ENCODE measurements around the gene SLC8A1. TPM values are rescaled to one million over a fixed set of nuclear protein-coding genes. Genes with fewer than 3 reads are reported as not detected.

The SLC8A1 gene
- total and polyA plus RNA-seq, 7 experiments from 2014 or later = 0.95 to 22.8 (median 1.5) TPM; not detected in 2

- no peak overlapping the region for H3K4me3 ChIP-seq (ENCODE audit: low read length)
- intact Hi-C loops (cut with micrococcal nuclease) = no loop called here
- no peaks in the 10 kb centered on the region for H3K4me1 ChIP-seq (ENCODE audit: control insufficient read depth in 2 of 2, insufficient read depth in 2 of 2, low read length in 2 of 2)
- no peaks in the 10 kb centered on the region for H3K9me3 ChIP-seq (ENCODE audit: control insufficient read depth in 2 of 3, low read length in 3 of 3)
- DNase-seq (no peak), ATAC-seq (no peak)
- H3K27me3 ChIP-seq (ENCODE audit: control insufficient read depth in 2 of 2, insufficient read depth in 2 of 2, low read length in 2 of 2) = no peaks in the 10 kb centered on the region
- Mint-ChIP-seq H3K36me3 (peaks cover 0 to 7% (median 0%) of the 10 kb centered on the region in 5 donors), H3K4me1 (no peaks in the 10 kb centered on the region), H3K4me3 (no peak overlapping the region), H3K27me3 (peaks cover 0 to 6% (median 0%) of the 10 kb centered on the region in 5 donors), H3K27ac (no peak overlapping the region), H3K9me3 (no peaks in the 10 kb centered on the region)
- H3K36me3 ChIP-seq (ENCODE audit: control insufficient read depth in 2 of 3, insufficient read depth in 3 of 3, low read length in 3 of 3) = no peaks in the 10 kb centered on the region
- POLR2A ChIA-PET = no interaction called here
- CTCF ChIA-PET = no interaction called here
- H3K27ac ChIP-seq (ENCODE audit: low read depth, low read length) = no peak overlapping the region
Measured at GRCh38 chr2:40108851-40109250, 343.0 kb downstream of the SLC8A1 start.

- H3K9me3 Mint-ChIP-seq = no peaks in the 10 kb centered on the region
- H3K27ac Mint-ChIP-seq = no peak overlapping the region
- H3K4me3 Mint-ChIP-seq = no peak overlapping the region
- Histone ChIP-seq H3K4me1 (ENCODE audit: control insufficient read depth in 2 of 2, insufficient read depth in 2 of 2, low read length in 2 of 2) (no peaks in the 10 kb centered on the region), H3K36me3 (ENCODE audit: control insufficient read depth in 2 of 3, insufficient read depth in 3 of 3, low read length in 3 of 3) (no peaks in the 10 kb centered on the region), H3K4me3 (ENCODE audit: low read length) (no peak overlapping the region), H3K9me3 (ENCODE audit: control insufficient read depth in 2 of 3, low read length in 3 of 3) (no peaks in the 10 kb centered on the region), H3K27ac (ENCODE audit: low read depth, low read length) (no peak overlapping the region), H3K27me3 (ENCODE audit: control insufficient read depth in 2 of 2, insufficient read depth in 2 of 2, low read length in 2 of 2) (no peaks in the 10 kb centered on the region)
- peaks cover 0 to 7% (median 0%) of the 10 kb centered on the region in 5 donors for H3K36me3 Mint-ChIP-seq
- intact Hi-C loops (cut with micrococcal nuclease) = no loop called here
- H3K27me3 Mint-ChIP-seq = peaks cover 0 to 6% (median 4%) of the 10 kb centered on the region in 5 donors
- H3K4me1 Mint-ChIP-seq = peaks cover 0 to 2% (median 0%) of the 10 kb centered on the region in 7 donors
- CTCF ChIA-PET = no interaction called here
- no peak for DNase-seq
- POLR2A ChIA-PET = no interaction called here
- no peak for ATAC-seq
Measured at GRCh38 chr2:40106061-40106460, 345.8 kb downstream of the SLC8A1 start.

GRCh38 chr2:40105593-40105992 lies 346.3 kb downstream of the SLC8A1 start:
- Mint-ChIP-seq H3K4me1 (peaks cover 0 to 4% (median 0%) of the 10 kb centered on the region in 7 donors), H3K9me3 (no peaks in the 10 kb centered on the region), H3K27me3 (peaks cover 0 to 6% (median 4%) of the 10 kb centered on the region in 5 donors), H3K4me3 (no peak overlapping the region), H3K27ac (no peak overlapping the region), H3K36me3 (peaks cover 0 to 7% (median 0%) of the 10 kb centered on the region in 5 donors)
- Histone ChIP-seq H3K9me3 (ENCODE audit: control insufficient read depth in 2 of 3, low read length in 3 of 3) (no peaks in the 10 kb centered on the region), H3K36me3 (ENCODE audit: control insufficient read depth in 2 of 3, insufficient read depth in 3 of 3, low read length in 3 of 3) (no peaks in the 10 kb centered on the region), H3K4me1 (ENCODE audit: control insufficient read depth in 2 of 2, insufficient read depth in 2 of 2, low read length in 2 of 2) (no peaks in the 10 kb centered on the region), H3K27me3 (ENCODE audit: control insufficient read depth in 2 of 2, insufficient read depth in 2 of 2, low read length in 2 of 2) (no peaks in the 10 kb centered on the region), H3K27ac (ENCODE audit: low read depth, low read length) (no peak overlapping the region), H3K4me3 (ENCODE audit: low read length) (no peak overlapping the region)
- ChIA-PET CTCF (no interaction called here), POLR2A (no interaction called here)
- intact Hi-C loops (cut with micrococcal nuclease) = no loop called here
- DNase-seq = no peak
- ATAC-seq = no peak

- H3K27me3 Mint-ChIP-seq = peaks cover 0 to 6% (median 1%) of the 10 kb centered on the region in 5 donors
- ChIA-PET POLR2A (no interaction called here), CTCF (no interaction called here)
- H3K9me3 Mint-ChIP-seq = no peaks in the 10 kb centered on the region
- no peak overlapping the region for H3K27ac Mint-ChIP-seq
- Histone ChIP-seq H3K4me1 (ENCODE audit: control insufficient read depth in 2 of 2, insufficient read depth in 2 of 2, low read length in 2 of 2) (no peaks in the 10 kb centered on the region), H3K9me3 (ENCODE audit: control insufficient read depth in 2 of 3, low read length in 3 of 3) (no peaks in the 10 kb centered on the region), H3K4me3 (ENCODE audit: low read length) (no peak overlapping the region), H3K36me3 (ENCODE audit: control insufficient read depth in 2 of 3, insufficient read depth in 3 of 3, low read length in 3 of 3) (no peaks in the 10 kb centered on the region), H3K27ac (ENCODE audit: low read depth, low read length) (no peak overlapping the region), H3K27me3 (ENCODE audit: control insufficient read depth in 2 of 2, insufficient read depth in 2 of 2, low read length in 2 of 2) (no peaks in the 10 kb centered on the region)
- H3K4me3 Mint-ChIP-seq = no peak overlapping the region
- intact Hi-C loops (cut with micrococcal nuclease) = no loop called here
- peaks cover 0 to 6% (median 0%) of the 10 kb centered on the region in 5 donors for H3K36me3 Mint-ChIP-seq
- DNase-seq = no peak
- H3K4me1 Mint-ChIP-seq = peaks cover 0 to 4% (median 0%) of the 10 kb centered on the region in 7 donors
- ATAC-seq = no peak
Measured at GRCh38 chr2:40103590-40103989, 348.3 kb downstream of the SLC8A1 start.

- Histone ChIP-seq H3K27ac (ENCODE audit: low read depth, low read length) (no peak overlapping the region), H3K9me3 (ENCODE audit: control insufficient read depth in 2 of 3, low read length in 3 of 3) (no peaks in the 10 kb centered on the region), H3K4me3 (ENCODE audit: low read length) (no peak overlapping the region), H3K36me3 (ENCODE audit: control insufficient read depth in 2 of 3, insufficient read depth in 3 of 3, low read length in 3 of 3) (no peaks in the 10 kb centered on the region), H3K27me3 (ENCODE audit: control insufficient read depth in 2 of 2, insufficient read depth in 2 of 2, low read length in 2 of 2) (no peaks in the 10 kb centered on the region), H3K4me1 (ENCODE audit: control insufficient read depth in 2 of 2, insufficient read depth in 2 of 2, low read length in 2 of 2) (no peaks in the 10 kb centered on the region)
- ATAC-seq (no peak), DNase-seq (no peak)
- Mint-ChIP-seq H3K9me3 (no peaks in the 10 kb centered on the region), H3K36me3 (peaks cover 0 to 4% (median 0%) of the 10 kb centered on the region in 5 donors), H3K27me3 (peaks cover 0 to 6% (median 0%) of the 10 kb centered on the region in 5 donors), H3K27ac (no peak overlapping the region), H3K4me3 (no peak overlapping the region), H3K4me1 (peaks cover 0 to 4% (median 0%) of the 10 kb centered on the region in 7 donors)
- CTCF ChIA-PET = no interaction called here
- POLR2A ChIA-PET = no interaction called here
- intact Hi-C loops (cut with micrococcal nuclease) = no loop called here
Measured at GRCh38 chr2:40103163-40103562, 348.7 kb downstream of the SLC8A1 start.

GRCh38 chr2:40102447-40102846 lies 349.4 kb downstream of the SLC8A1 start:
- POLR2A ChIA-PET = no interaction called here
- intact Hi-C loops (cut with micrococcal nuclease) = no loop called here
- no peaks in the 10 kb centered on the region for H3K9me3 ChIP-seq (ENCODE audit: control insufficient read depth in 2 of 3, low read length in 3 of 3)

GRCh38 chr2:40101131-40101575 lies 350.7 kb downstream of the SLC8A1 start:
- Histone ChIP-seq H3K4me1 (ENCODE audit: control insufficient read depth in 2 of 2, insufficient read depth in 2 of 2, low read length in 2 of 2) (no peaks in the 10 kb centered on the region), H3K27ac (ENCODE audit: low read depth, low read length) (no peak overlapping the region), H3K27me3 (ENCODE audit: control insufficient read depth in 2 of 2, insufficient read depth in 2 of 2, low read length in 2 of 2) (no peaks in the 10 kb centered on the region), H3K9me3 (ENCODE audit: control insufficient read depth in 2 of 3, low read length in 3 of 3) (no peaks in the 10 kb centered on the region), H3K4me3 (ENCODE audit: low read length) (no peak overlapping the region), H3K36me3 (ENCODE audit: control insufficient read depth in 2 of 3, insufficient read depth in 3 of 3, low read length in 3 of 3) (no peaks in the 10 kb centered on the region)
- ChIA-PET POLR2A (no interaction called here), CTCF (no interaction called here)
- intact Hi-C loops (cut with micrococcal nuclease) = no loop called here
- Mint-ChIP-seq H3K9me3 (no peaks in the 10 kb centered on the region), H3K27ac (no peak overlapping the region), H3K4me3 (no peak overlapping the region), H3K4me1 (peaks cover 0 to 4% (median 0%) of the 10 kb centered on the region in 7 donors), H3K36me3 (peaks cover 0 to 2% (median 0%) of the 10 kb centered on the region in 5 donors), H3K27me3 (peaks cover 0 to 6% (median 0%) of the 10 kb centered on the region in 5 donors)
- DNase-seq = no peak
- ATAC-seq = no peak

More at GRCh38 chr2:40102447-40102846, 349.4 kb downstream of the SLC8A1 start:
- Mint-ChIP-seq H3K4me1 (peaks cover 0 to 4% (median 0%) of the 10 kb centered on the region in 7 donors), H3K9me3 (no peaks in the 10 kb centered on the region), H3K4me3 (no peak overlapping the region), H3K36me3 (peaks cover 0 to 4% (median 0%) of the 10 kb centered on the region in 5 donors), H3K27ac (no peak overlapping the region), H3K27me3 (peaks cover 0 to 6% (median 0%) of the 10 kb centered on the region in 5 donors)
- CTCF ChIA-PET = no interaction called here
- Histone ChIP-seq H3K36me3 (ENCODE audit: control insufficient read depth in 2 of 3, insufficient read depth in 3 of 3, low read length in 3 of 3) (no peaks in the 10 kb centered on the region), H3K4me1 (ENCODE audit: control insufficient read depth in 2 of 2, insufficient read depth in 2 of 2, low read length in 2 of 2) (no peaks in the 10 kb centered on the region), H3K27me3 (ENCODE audit: control insufficient read depth in 2 of 2, insufficient read depth in 2 of 2, low read length in 2 of 2) (no peaks in the 10 kb centered on the region), H3K4me3 (ENCODE audit: low read length) (no peak overlapping the region), H3K27ac (ENCODE audit: low read depth, low read length) (no peak overlapping the region)
- DNase-seq = no peak
- no peak for ATAC-seq

Measured in naive thymus-derived CD4-positive, alpha-beta T cell (primary cell).